Activated CD8-positive, alpha-beta T cell treated with anti-CD3 and anti-CD28 coated beads for 36 hours (primary cell): ENCODE data around the gene RBM44. TPM values are rescaled to one million over a fixed set of nuclear protein-coding genes. Genes with fewer than 3 reads are reported as not detected.

Experiments used
- ATAC-seq: fragments of 200-7000 bp; cut with Tn5 transposase; one replicate; pipeline ENCODE4 v1.10.0; 2021; ENCODE audit warnings: mild to moderate bottlenecking, moderate library complexity
- CTCF ChIA-PET: fragments of 350-600 bp; sonication (Branson Sonifier 250); formaldehyde crosslinking; loops from one replicate; lab custom pipeline; 2021; ENCODE audit warnings: antibody characterized with exemption; lab: Charles Lee
- POLR2A ChIA-PET: fragments of 350-600 bp; sonication (Branson Sonifier 250); formaldehyde crosslinking; loops from one replicate; lab custom pipeline; 2021; ENCODE audit warnings: antibody characterized with exemption; lab: Charles Lee
- DNase-seq: peaks from one replicate; pipeline ENCODE4 v3.0.0-alpha.2; 2020
- H3K27ac Mint-ChIP-seq: one replicate; pipeline ENCODE4 v1.8.0; 2021; ENCODE audit warnings: mild to moderate bottlenecking, mixed read lengths
- H3K27me3 Mint-ChIP-seq: one replicate; pipeline ENCODE4 v1.8.0; 2021; ENCODE audit warnings: mixed read lengths
- H3K36me3 Mint-ChIP-seq: one replicate; pipeline ENCODE4 v1.8.0; 2021; ENCODE audit warnings: low read depth, mixed read lengths
- H3K4me1 Mint-ChIP-seq: one replicate; pipeline ENCODE4 v1.8.0; 2021; ENCODE audit warnings: low read depth, mixed read lengths
- H3K4me3 Mint-ChIP-seq: one replicate; pipeline ENCODE4 v1.8.0; 2021; ENCODE audit warnings: mild to moderate bottlenecking, moderate library complexity, mixed read lengths
- H3K9me3 Mint-ChIP-seq: one replicate; pipeline ENCODE4 v1.8.0; 2021; ENCODE audit warnings: mixed read lengths
- intact Hi-C: fragments of 100-400 bp; cut with micrococcal nuclease; formaldehyde crosslinking; loops from one replicate; pipeline ENCODE4 v1.10.0; 2022
- total RNA-seq, 2 experiments: library from RNA; stranded (reverse); gene quantifications; one replicate each; pipeline ENCODE4 v1.2.3, GENCODE V29; 2021
- TF ChIP-seq, protein P1 (sequence below): fragments of 200-600 bp; IDR thresholded peaks from one replicate; pipeline ENCODE4 v1.8.0; 2022; ENCODE audit warnings: antibody characterized with exemption, mild to moderate bottlenecking

Gene RBM44
- total RNA-seq, 2 experiments from 2014 or later = 0.52 to 0.87 TPM

DNA sequence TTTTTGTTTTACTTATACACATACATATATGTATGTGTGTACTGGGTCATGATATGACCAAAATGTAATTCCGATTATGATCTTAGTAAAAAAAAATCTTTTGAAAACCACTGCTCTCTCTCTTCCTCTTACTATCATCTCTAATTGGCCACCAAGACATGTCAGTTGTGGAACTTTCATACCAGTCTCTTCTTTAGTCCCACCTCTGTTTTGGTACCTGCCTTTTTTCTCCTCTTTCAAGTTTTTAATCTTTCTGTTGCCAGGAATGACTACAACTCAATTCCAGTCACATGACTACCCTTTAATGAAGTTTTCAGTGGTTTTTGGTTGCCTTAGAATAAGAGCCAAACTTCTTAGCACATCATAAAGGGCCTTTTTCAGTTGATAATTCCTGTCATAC, 17.1 kb downstream of the RBM44 start:
- H3K27me3 Mint-ChIP-seq = no peaks in the 10 kb centered on the region
- ATAC-seq (peak; percentile 37), DNase-seq (no peak)
- H3K4me3 Mint-ChIP-seq = no peak overlapping the region
- intact Hi-C loops = no loop called here
- CTCF ChIA-PET = interaction anchor here (0.9 kb wide), 1 partner anchor 13 kb away, joined by 3 read pairs; no protein-coding TSS in a partner anchor
- no peaks in the 10 kb centered on the region for H3K36me3 Mint-ChIP-seq
- peaks cover 3% of the 10 kb centered on the region for H3K4me1 Mint-ChIP-seq
- POLR2A ChIA-PET = no interaction called here
- TF ChIP-seq, protein P1, sequence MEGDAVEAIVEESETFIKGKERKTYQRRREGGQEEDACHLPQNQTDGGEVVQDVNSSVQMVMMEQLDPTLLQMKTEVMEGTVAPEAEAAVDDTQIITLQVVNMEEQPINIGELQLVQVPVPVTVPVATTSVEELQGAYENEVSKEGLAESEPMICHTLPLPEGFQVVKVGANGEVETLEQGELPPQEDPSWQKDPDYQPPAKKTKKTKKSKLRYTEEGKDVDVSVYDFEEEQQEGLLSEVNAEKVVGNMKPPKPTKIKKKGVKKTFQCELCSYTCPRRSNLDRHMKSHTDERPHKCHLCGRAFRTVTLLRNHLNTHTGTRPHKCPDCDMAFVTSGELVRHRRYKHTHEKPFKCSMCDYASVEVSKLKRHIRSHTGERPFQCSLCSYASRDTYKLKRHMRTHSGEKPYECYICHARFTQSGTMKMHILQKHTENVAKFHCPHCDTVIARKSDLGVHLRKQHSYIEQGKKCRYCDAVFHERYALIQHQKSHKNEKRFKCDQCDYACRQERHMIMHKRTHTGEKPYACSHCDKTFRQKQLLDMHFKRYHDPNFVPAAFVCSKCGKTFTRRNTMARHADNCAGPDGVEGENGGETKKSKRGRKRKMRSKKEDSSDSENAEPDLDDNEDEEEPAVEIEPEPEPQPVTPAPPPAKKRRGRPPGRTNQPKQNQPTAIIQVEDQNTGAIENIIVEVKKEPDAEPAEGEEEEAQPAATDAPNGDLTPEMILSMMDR = no peak
- no peak overlapping the region for H3K27ac Mint-ChIP-seq
- H3K9me3 Mint-ChIP-seq = no peaks in the 10 kb centered on the region

DNA sequence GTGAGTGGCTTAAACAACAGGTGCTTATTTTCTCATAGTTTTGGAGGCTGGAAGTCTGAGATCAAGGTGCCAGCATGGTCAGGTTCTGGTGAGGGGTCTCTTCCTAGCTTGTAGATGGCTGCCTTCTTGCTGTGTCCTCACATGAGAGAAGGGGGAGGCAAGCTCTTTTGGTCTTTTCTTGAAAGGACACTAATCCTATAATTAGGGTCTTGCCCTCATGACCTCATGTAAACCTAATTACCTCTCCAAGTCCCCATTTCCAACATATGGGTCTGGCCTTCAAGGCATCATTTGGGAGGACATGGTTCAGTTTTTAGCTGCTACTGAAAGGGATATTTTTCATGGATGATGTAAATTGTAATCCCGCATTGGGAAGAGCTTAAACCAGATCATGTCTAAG, 18.0 kb downstream of the RBM44 start:
- ATAC-seq (no peak), DNase-seq (no peak)
- TF ChIP-seq, protein P1 = no peak
- intact Hi-C loops = no loop called here
- Mint-ChIP-seq H3K27me3 (no peaks in the 10 kb centered on the region), H3K36me3 (no peaks in the 10 kb centered on the region), H3K9me3 (no peaks in the 10 kb centered on the region), H3K4me1 (peaks cover 3% of the 10 kb centered on the region), H3K27ac (no peak overlapping the region), H3K4me3 (no peak overlapping the region)
- POLR2A ChIA-PET = no interaction called here
- CTCF ChIA-PET = no interaction called here

DNA sequence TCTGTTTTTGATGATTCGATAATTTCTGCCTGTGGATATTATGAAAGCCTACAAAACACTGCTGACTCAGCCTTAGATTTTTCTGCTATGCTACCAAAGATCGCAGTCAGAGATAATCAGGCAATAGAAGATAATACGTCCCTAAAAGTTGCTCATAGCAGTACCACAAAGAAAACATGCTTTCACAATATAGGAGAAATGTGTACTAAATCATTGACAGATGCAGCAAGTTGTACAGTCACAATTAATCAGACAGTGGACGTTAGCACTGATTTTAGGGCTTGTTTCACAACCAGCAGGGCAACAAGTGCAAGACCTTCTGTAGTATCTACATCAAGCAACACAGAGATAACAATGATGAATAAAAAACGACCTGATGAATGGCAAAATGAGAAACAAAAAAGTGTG, 19.5 kb downstream of the RBM44 start:
- no peaks in the 10 kb centered on the region for H3K9me3 Mint-ChIP-seq
- ATAC-seq (no peak), DNase-seq (no peak)
- CTCF ChIA-PET = no interaction called here
- no peak overlapping the region for H3K4me3 Mint-ChIP-seq
- TF ChIP-seq, protein P1 = no peak
- intact Hi-C loops = no loop called here
- POLR2A ChIA-PET = no interaction called here
- peaks cover 3% of the 10 kb centered on the region for H3K4me1 Mint-ChIP-seq
- H3K27me3 Mint-ChIP-seq = no peaks in the 10 kb centered on the region
- H3K36me3 Mint-ChIP-seq = no peaks in the 10 kb centered on the region
- no peak overlapping the region for H3K27ac Mint-ChIP-seq

DNA sequence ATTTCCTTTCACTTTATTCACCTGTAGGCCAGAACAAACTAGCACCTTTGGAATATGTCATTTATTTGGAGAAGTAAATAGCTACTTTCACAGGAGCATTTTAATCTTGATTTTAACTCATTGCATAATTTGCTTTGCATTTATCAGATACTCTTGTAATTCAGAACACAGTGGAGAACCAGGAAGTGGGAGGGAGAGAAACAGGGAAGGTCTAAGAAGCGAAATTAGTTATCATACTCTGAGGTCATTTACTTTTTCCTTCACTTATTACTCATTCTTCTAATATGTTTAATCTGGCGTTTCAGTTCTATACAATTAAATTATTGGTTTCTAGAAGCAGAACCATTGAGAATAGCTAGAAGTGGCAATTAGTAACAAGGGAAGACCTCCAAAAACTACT, 20.7 kb downstream of the RBM44 start:
- H3K27ac Mint-ChIP-seq = no peak overlapping the region
- intact Hi-C loops = no loop called here
- no peaks in the 10 kb centered on the region for H3K9me3 Mint-ChIP-seq
- H3K4me3 Mint-ChIP-seq = no peak overlapping the region
- no peak for ATAC-seq
- no peak for DNase-seq
- H3K27me3 Mint-ChIP-seq = no peaks in the 10 kb centered on the region
- ChIA-PET POLR2A (no interaction called here), CTCF (interaction anchor here (1.1 kb wide), 1 partner anchor 104 kb away, joined by 3 read pairs; no protein-coding TSS in a partner anchor)
- H3K4me1 Mint-ChIP-seq = peaks cover 3% of the 10 kb centered on the region
- TF ChIP-seq, protein P1 = no peak
- no peaks in the 10 kb centered on the region for H3K36me3 Mint-ChIP-seq

DNA sequence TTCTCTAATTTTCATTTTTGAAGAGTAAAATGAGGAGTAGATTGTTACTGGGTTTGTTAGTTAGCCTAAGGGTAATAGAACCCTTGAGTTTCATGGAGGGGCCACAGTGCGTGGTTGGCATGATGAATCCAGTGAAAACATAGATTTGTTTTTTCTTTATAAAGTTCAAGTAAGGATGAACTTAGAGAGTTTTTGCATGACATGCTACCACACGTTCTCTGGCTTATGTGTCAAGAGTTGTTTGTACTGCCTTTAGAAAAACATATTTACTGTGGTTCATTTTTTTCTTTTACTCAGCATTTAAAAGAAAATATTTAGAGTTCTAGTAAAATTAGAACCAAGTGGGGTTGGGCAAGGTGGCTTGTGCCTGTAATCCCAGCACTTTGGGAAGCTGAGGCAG, 21.8 kb downstream of the RBM44 start:
- TF ChIP-seq, protein P1 = no peak
- no peaks in the 10 kb centered on the region for H3K36me3 Mint-ChIP-seq
- H3K27ac Mint-ChIP-seq = no peak overlapping the region
- H3K27me3 Mint-ChIP-seq = no peaks in the 10 kb centered on the region
- intact Hi-C loops = no loop called here
- ChIA-PET POLR2A (no interaction called here), CTCF (no interaction called here)
- DNase-seq = no peak
- no peak overlapping the region for H3K4me3 Mint-ChIP-seq
- peaks cover 3% of the 10 kb centered on the region for H3K4me1 Mint-ChIP-seq
- no peak for ATAC-seq
- no peaks in the 10 kb centered on the region for H3K9me3 Mint-ChIP-seq
